ENCODE results near the gene KCNQ1.

- TF ChIP-seq CTCF (IDR thresholded peaks at IDR 0.05; ENCODE audit: low read length), result no peak
- TF ChIP-seq EZH2 (IDR thresholded peaks at IDR 0.05; ENCODE audit: borderline replicate concordance, low read length), result no peak
These were observed 345.2 kb downstream of the KCNQ1 start for GRCh38 chr11:2789791-2790567.
